ENCODE measurements around the gene COPRS. TPM values are rescaled to one million over a fixed set of nuclear protein-coding genes. Genes with fewer than 3 reads are reported as not detected.

Gene COPRS
- total RNA-seq (2021; ENCODE audit: unreplicated experiment) (52.4 TPM), Bru-seq, nascent RNA (percentile 74 among the genes with signal in this experiment), BruChase-seq, experiment 1, labeled RNA remaining after a 6-hour chase (percentile 84 among the genes with signal in this experiment), BruChase-seq, experiment 2, labeled RNA remaining after a 2-hour chase (percentile 74 among the genes with signal in this experiment)
- 32.6 and 47.0 TPM in 2 replicates for polyA plus RNA-seq (2012)
- long read RNA-seq, transcript COPRS-201 (4 exons, 968 nt), result major isoform, 43 of 58 reads
- long read RNA-seq, partial matches to known transcripts, result 13 of 58 reads
- long read RNA-seq, other reads (novel, unspliced or antisense), result 0 of 58 reads

GRCh38 chr17:31858642-31859486, at the start of gene COPRS:
COPRS (minus strand) TSS chr17:31859244; CDS start chr17:31859199, 45 bp downstream.
- Histone ChIP-seq H3K36me3 (ENCODE audit: control insufficient read depth in 1 of 2, insufficient read depth in 2 of 2, low read length in 2 of 2) (peaks cover 2 to 8% of the 10 kb centered on the region in 2 experiments; a peak in 3 of 4 replicates), H3K9ac (ENCODE audit: low read length) (peak within 1 kb of the TSS; percentile 68), H3K4me1 (ENCODE audit: control insufficient read depth in 1 of 2, insufficient read depth in 2 of 2, low read length in 2 of 2) (peaks cover 6 to 18% of the 10 kb centered on the region in 2 experiments; a peak in 3 of 4 replicates), H2AFZ (ENCODE audit: low read depth, low read length, poor library complexity, severe bottlenecking) (peak within 1 kb of the TSS; percentile 91), H3K4me3 (replicated peaks in 1 of 2; ENCODE audit: low read depth in 1 of 2, low read length in 2 of 2) (peak within 1 kb of the TSS; percentile 70 to 74), H3K4me2 (ENCODE audit: low read length) (peak within 1 kb of the TSS; percentile 98), H3K79me2 (ENCODE audit: insufficient read depth, low read length) (peaks cover 31% of the 10 kb centered on the region), H3K27me3 (ENCODE audit: insufficient read depth, low read length) (no peaks in the 10 kb centered on the region), H3K27ac (ENCODE audit: low read depth, low read length) (peak within 1 kb of the TSS; percentile 65), H3K9me2 (ENCODE audit: insufficient read depth) (no peaks in the 10 kb centered on the region), H3K9me3 (ENCODE audit: control insufficient read depth in 1 of 2, insufficient read depth in 1 of 2, low read depth in 1 of 2, low read length in 2 of 2) (no peaks in the 10 kb centered on the region), H4K20me1 (ENCODE audit: insufficient read depth) (no peaks in the 10 kb centered on the region)
- ChIA-PET CTCF (interaction anchor here (1.3 kb wide), 1 partner anchor 16 kb away, joined by 4 read pairs; no protein-coding TSS in a partner anchor), RAD21 (ENCODE audit: low non-redundant PET in 1 of 2, low total read pairs in 2 of 2, uncharacterized antibody in 2 of 2, unreplicated experiment in 2 of 2) (no interaction called here), POLR2A (no interaction called here)
- BruUV-seq (replicated peaks), result no TSS peak
- TF ChIP-seq EGR1 (IDR thresholded peaks at IDR 0.05; ENCODE audit: low read depth) (peak; percentile 69), ZNF274 (IDR thresholded peaks at IDR 0.05; ENCODE audit: low read depth, low read length) (no peak), EZH2phosphoT487 (IDR thresholded peaks at IDR 0.05; ENCODE audit: borderline replicate concordance) (no peak), ZFX (IDR thresholded peaks at IDR 0.05) (peak; percentile 75), RAD21 (IDR thresholded peaks at IDR 0.05; ENCODE audit: low read depth) (peak; percentile 30; the same call in 1 of the 2 replicates), POLR2AphosphoS5 (IDR thresholded peaks at IDR 0.05; ENCODE audit: low read depth, low read length) (peak; percentile 72), POLR2A (IDR thresholded peaks at IDR 0.05; ENCODE audit: borderline replicate concordance, extremely low read depth, insufficient read depth, insufficient read length) (peak; percentile 29), SIN3A (IDR thresholded peaks at IDR 0.05; ENCODE audit: low read depth) (peak; percentile 29), EZH2 (IDR thresholded peaks at IDR 0.05) (no peak), MAX (IDR thresholded peaks at IDR 0.05) (peak; percentile 74)
- ATAC-seq, result peak; percentile 93
- intact Hi-C loops (cut with micrococcal nuclease), result no loop called here
- peak; percentile 54 for DNase-seq (ENCODE audit: low read depth, low spot score)
